Measurements from ENCODE around the gene TRPV4. TPM values are rescaled to one million over a fixed set of nuclear protein-coding genes. Genes with fewer than 3 reads are reported as not detected.

Gene TRPV4
- total and polyA plus RNA-seq, 2 donors (not counting 3 experiments of a cell fraction or from before 2014, with no cell fraction given): 8.8 to 22.3 TPM

DNA sequence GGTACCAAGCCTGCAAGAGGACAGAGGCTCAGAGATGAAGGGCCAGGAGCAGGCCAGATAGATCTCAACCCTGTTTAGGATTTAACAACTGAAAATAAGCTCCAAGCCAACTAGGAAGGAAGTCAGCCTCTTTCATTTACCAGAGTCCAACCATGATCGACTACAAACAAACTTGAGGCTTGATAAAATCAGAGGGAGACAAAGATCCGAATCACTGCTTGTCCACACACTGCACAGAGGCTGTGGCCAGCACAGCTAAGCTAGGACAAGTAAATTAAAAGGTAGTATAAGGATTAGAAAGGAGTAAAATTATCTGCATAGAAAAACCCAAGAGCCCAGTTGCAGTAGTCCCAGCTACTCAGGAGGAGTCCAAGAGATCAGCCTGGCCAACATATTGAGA, 79.2 kb downstream of the TRPV4 start:
- H3K27ac ChIP-seq (ENCODE audit: insufficient read depth, low read depth, low read length): no peak overlapping the region

More for the DNA sequence above, 79.2 kb downstream of the TRPV4 start:
- Histone ChIP-seq H3K4me2 (ENCODE audit: insufficient read depth, low read length) (no peak overlapping the region), H3K36me3 (ENCODE audit: control insufficient read depth in 2 of 2, extremely low read depth in 1 of 2, insufficient read depth in 2 of 2, low read length in 2 of 2) (no peaks in the 10 kb centered on the region), H3K4me3 (replicated peaks in 1 of 3; ENCODE audit: insufficient read depth in 1 of 3, low read depth in 1 of 3, low read length in 3 of 3) (no peak overlapping the region), H3K79me2 (ENCODE audit: control insufficient read depth, insufficient read depth, low read length) (no peaks in the 10 kb centered on the region), H2AFZ (ENCODE audit: low read depth, low read length) (no peak overlapping the region), H3K9me1 (replicated peaks; ENCODE audit: control insufficient read depth, extremely low read depth, insufficient read depth, low read length) (no peaks in the 10 kb centered on the region), H4K20me1 (replicated peaks; ENCODE audit: control insufficient read depth, extremely low read depth, insufficient read depth, low read length) (no peaks in the 10 kb centered on the region), H3K9ac (replicated peaks; ENCODE audit: extremely low read depth, insufficient read depth, low read length) (no peak overlapping the region), H3K4me1 (ENCODE audit: control insufficient read depth, extremely low read depth, insufficient read depth, low read length) (no peaks in the 10 kb centered on the region), H3K9me3 (replicated peaks; ENCODE audit: control insufficient read depth, insufficient read depth, low read length) (no peaks in the 10 kb centered on the region), H3K27me3 (ENCODE audit: control insufficient read depth in 2 of 2, insufficient read depth in 2 of 2, low read length in 2 of 2) (no peaks in the 10 kb centered on the region)
- TF ChIP-seq GATA2 (IDR thresholded peaks at IDR 0.05; ENCODE audit: insufficient read depth, insufficient read length, low read depth, low read length) (no peak), POLR2AphosphoS5 (IDR thresholded peaks at IDR 0.05; ENCODE audit: insufficient read depth, low read depth, low read length) (no peak), MAX (IDR thresholded peaks at IDR 0.05; ENCODE audit: insufficient read depth, insufficient read length) (no peak), EZH2 (IDR thresholded peaks at IDR 0.05; ENCODE audit: borderline replicate concordance, low read depth, low read length, severe bottlenecking) (no peak), JUN (IDR thresholded peaks at IDR 0.05; ENCODE audit: borderline replicate concordance, insufficient read depth, insufficient read length, low read depth) (no peak), MYC (IDR thresholded peaks at IDR 0.05; ENCODE audit: low read depth, low read length) (no peak), POLR2A (IDR thresholded peaks at IDR 0.05; ENCODE audit: low read depth, low read length) (no peak), FOS (IDR thresholded peaks at IDR 0.05; ENCODE audit: borderline replicate concordance, insufficient read depth, low read length) (no peak), CTCF (IDR thresholded peaks at IDR 0.05; ENCODE audit: extremely low read depth in 1 of 2, insufficient read depth in 1 of 2, low read depth in 1 of 2, low read length in 2 of 2) (no peak)
- CTCF ChIA-PET: interaction anchor here (0.9 to 3.2 kb wide), 2 partner anchors 22 to 156 kb away, joined by 3 to 15 read pairs; no protein-coding TSS in a partner anchor
- no peak for DNase-seq (ENCODE audit: low read depth, low spot score)
- POLR2A ChIA-PET: no interaction called here
- no peak for FAIRE-seq
- no TSS peak for BruUV-seq (replicated peaks)
- dilution Hi-C loops (cut with MboI; ENCODE audit: extremely low pct_ligation_motif_present, low sequenced_read_pairs) (no loop called here), intact Hi-C loops (cut with micrococcal nuclease) (no loop called here)

Measured in endothelial cell of umbilical vein (primary cell).